ENCODE measurements around the gene MORN2. TPM values are rescaled to one million over a fixed set of nuclear protein-coding genes. Genes with fewer than 3 reads are reported as not detected.

MORN2 gene
- total and polyA plus RNA-seq, 2 donors (not counting 1 experiment from before 2014, with no cell fraction given) = 0.70 to 3.9 TPM

DNA sequence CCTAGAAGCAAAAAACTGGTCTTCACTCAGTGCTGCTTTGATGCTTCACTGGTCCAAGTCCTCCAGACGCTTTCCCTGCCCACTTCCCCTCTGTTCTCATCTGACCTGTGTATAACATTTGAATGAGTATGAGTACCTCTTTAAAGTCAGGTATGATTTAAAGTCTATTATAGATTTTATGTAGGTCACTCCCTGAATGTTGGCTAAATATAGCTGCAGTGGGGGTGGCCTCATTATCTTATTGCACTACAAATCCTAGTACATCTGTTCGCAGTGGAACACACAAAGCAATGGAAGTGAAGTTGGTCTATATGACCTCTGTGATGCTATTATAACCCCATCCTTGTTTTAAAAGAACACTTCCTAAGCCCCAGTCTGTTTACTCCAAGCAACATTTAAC, 47.1 kb downstream of the MORN2 start:
- Mint-ChIP-seq H3K4me1 (no peaks in the 10 kb centered on the region), H3K4me3 (no peak overlapping the region), H3K27ac (no peak overlapping the region), H3K9me3 (ENCODE audit: insufficient read depth) (no peaks in the 10 kb centered on the region), H3K27me3 (no peaks in the 10 kb centered on the region)
- Histone ChIP-seq H3K4me3 (ENCODE audit: control extremely low read depth in 1 of 5, extremely low read depth in 1 of 5, insufficient read depth in 1 of 5, low read depth in 2 of 5, low read length in 4 of 5) (no peak overlapping the region), H2AFZ (ENCODE audit: insufficient read depth, low read depth, low read length, poor library complexity, severe bottlenecking) (no peak overlapping the region), H3K27me3 (replicated peaks in 1 of 4; ENCODE audit: control extremely low read depth in 1 of 4, control insufficient read depth in 3 of 4, insufficient read depth in 4 of 4, low read length in 3 of 4) (no peaks in the 10 kb centered on the region), H3K36me3 (replicated peaks in 1 of 2; ENCODE audit: control extremely low read depth in 1 of 2, control insufficient read depth in 1 of 2, extremely low read depth in 1 of 2, insufficient read depth in 2 of 2, low read length in 1 of 2) (no peaks in the 10 kb centered on the region), H3K4me1 (ENCODE audit: control insufficient read depth in 2 of 2, insufficient read depth in 2 of 2, low read length in 2 of 2) (no peaks in the 10 kb centered on the region), H3K4me2 (replicated peaks; ENCODE audit: low read depth, low read length, poor library complexity, severe bottlenecking) (no peak overlapping the region), H4K20me1 (ENCODE audit: control insufficient read depth, insufficient read depth, low read length, poor library complexity, severe bottlenecking) (no peaks in the 10 kb centered on the region), H3K9ac (ENCODE audit: low read length) (no peak overlapping the region), H3K9me3 (ENCODE audit: control extremely low read depth in 1 of 3, control insufficient read depth in 2 of 3, insufficient read depth in 1 of 3, low read length in 2 of 3) (no peaks in the 10 kb centered on the region), H3K27ac (ENCODE audit: low read length in 2 of 2) (no peak overlapping the region), H3K79me2 (ENCODE audit: control insufficient read depth, insufficient read depth, low read length) (no peaks in the 10 kb centered on the region)
- DNase-seq (no peak), ATAC-seq (ENCODE audit: low read depth) (no peak)
- intact Hi-C loops (cut with micrococcal nuclease) = no loop called here
- no peak for TF ChIP-seq EZH2 (IDR thresholded peaks at IDR 0.05; ENCODE audit: borderline replicate concordance, insufficient read depth, low read depth, low read length, poor library complexity, severe bottlenecking)
- TF ChIP-seq, protein P1, sequence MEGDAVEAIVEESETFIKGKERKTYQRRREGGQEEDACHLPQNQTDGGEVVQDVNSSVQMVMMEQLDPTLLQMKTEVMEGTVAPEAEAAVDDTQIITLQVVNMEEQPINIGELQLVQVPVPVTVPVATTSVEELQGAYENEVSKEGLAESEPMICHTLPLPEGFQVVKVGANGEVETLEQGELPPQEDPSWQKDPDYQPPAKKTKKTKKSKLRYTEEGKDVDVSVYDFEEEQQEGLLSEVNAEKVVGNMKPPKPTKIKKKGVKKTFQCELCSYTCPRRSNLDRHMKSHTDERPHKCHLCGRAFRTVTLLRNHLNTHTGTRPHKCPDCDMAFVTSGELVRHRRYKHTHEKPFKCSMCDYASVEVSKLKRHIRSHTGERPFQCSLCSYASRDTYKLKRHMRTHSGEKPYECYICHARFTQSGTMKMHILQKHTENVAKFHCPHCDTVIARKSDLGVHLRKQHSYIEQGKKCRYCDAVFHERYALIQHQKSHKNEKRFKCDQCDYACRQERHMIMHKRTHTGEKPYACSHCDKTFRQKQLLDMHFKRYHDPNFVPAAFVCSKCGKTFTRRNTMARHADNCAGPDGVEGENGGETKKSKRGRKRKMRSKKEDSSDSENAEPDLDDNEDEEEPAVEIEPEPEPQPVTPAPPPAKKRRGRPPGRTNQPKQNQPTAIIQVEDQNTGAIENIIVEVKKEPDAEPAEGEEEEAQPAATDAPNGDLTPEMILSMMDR (IDR thresholded peaks at IDR 0.05) = no peak
- CTCF ChIA-PET = interaction anchor here (1.9 kb wide), 1 partner anchor 25 kb away, joined by 5 read pairs; no protein-coding TSS in a partner anchor
- POLR2A ChIA-PET = no interaction called here
- WGBS (ENCODE audit: insufficient coverage) = no CpG with 5 or more reads among the region's 2 CpGs

DNA sequence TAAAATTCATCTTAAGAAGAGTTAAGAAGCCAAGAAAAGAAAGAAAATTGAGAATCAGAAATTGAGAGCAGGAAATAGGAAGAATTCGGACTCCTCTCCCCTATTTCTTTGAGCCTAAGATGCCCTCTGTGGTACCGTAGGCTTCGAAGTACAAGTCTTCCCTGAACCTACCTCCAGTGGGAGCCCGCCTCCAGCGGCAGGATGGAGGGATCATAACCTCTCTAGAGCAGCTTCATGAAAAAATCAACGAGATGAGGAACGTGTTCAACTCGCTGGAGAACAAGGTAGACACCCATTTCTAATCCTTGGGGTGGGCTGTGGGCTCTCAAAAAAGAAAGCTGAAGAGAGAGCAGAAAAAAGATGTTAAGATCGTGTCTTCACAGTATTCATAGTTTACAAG, 50.2 kb downstream of the MORN2 start:
- no peak overlapping the region for H2AFZ ChIP-seq (ENCODE audit: insufficient read depth, low read depth, low read length, poor library complexity, severe bottlenecking)
- H4K20me1 ChIP-seq (ENCODE audit: control insufficient read depth, insufficient read depth, low read length, poor library complexity, severe bottlenecking) = no peaks in the 10 kb centered on the region
- no peaks in the 10 kb centered on the region for H3K4me1 ChIP-seq (ENCODE audit: control insufficient read depth in 2 of 2, insufficient read depth in 2 of 2, low read length in 2 of 2)
- no peak overlapping the region for H3K4me3 ChIP-seq (ENCODE audit: control extremely low read depth in 1 of 5, extremely low read depth in 1 of 5, insufficient read depth in 1 of 5, low read depth in 2 of 5, low read length in 4 of 5)
- H3K9ac ChIP-seq (ENCODE audit: low read length) = no peak overlapping the region
- 88% methylated on average over 6 of the region's 9 CpGs for WGBS (ENCODE audit: insufficient coverage)
- intact Hi-C loops (cut with micrococcal nuclease) = no loop called here
- H3K79me2 ChIP-seq (ENCODE audit: control insufficient read depth, insufficient read depth, low read length) = no peaks in the 10 kb centered on the region
- ChIA-PET POLR2A (interaction anchor here (0.6 kb wide), 1 partner anchor 172 kb away, joined by 4 read pairs; no protein-coding TSS in a partner anchor), CTCF (interaction anchor here (1.7 kb wide), 1 partner anchor 344 kb away, joined by 4 read pairs; no protein-coding TSS in a partner anchor)
- H3K27ac ChIP-seq (ENCODE audit: low read length in 2 of 2) = no peak overlapping the region
- no peaks in the 10 kb centered on the region for H3K9me3 ChIP-seq (ENCODE audit: control extremely low read depth in 1 of 3, control insufficient read depth in 2 of 3, insufficient read depth in 1 of 3, low read length in 2 of 3)
- DNase-seq (no peak), ATAC-seq (ENCODE audit: low read depth) (no peak)
- H3K27me3 ChIP-seq (replicated peaks in 1 of 4; ENCODE audit: control extremely low read depth in 1 of 4, control insufficient read depth in 3 of 4, insufficient read depth in 4 of 4, low read length in 3 of 4) = no peaks in the 10 kb centered on the region
- Mint-ChIP-seq H3K4me3 (no peak overlapping the region), H3K27me3 (no peaks in the 10 kb centered on the region), H3K4me1 (no peaks in the 10 kb centered on the region), H3K9me3 (ENCODE audit: insufficient read depth) (no peaks in the 10 kb centered on the region), H3K27ac (no peak overlapping the region)
- no peaks in the 10 kb centered on the region for H3K36me3 ChIP-seq (replicated peaks in 1 of 2; ENCODE audit: control extremely low read depth in 1 of 2, control insufficient read depth in 1 of 2, extremely low read depth in 1 of 2, insufficient read depth in 2 of 2, low read length in 1 of 2)
- TF ChIP-seq EZH2 (IDR thresholded peaks at IDR 0.05; ENCODE audit: borderline replicate concordance, insufficient read depth, low read depth, low read length, poor library complexity, severe bottlenecking) = no peak
- TF ChIP-seq, protein P1 (IDR thresholded peaks at IDR 0.05) = no peak
- no peak overlapping the region for H3K4me2 ChIP-seq (replicated peaks; ENCODE audit: low read depth, low read length, poor library complexity, severe bottlenecking)

Measured in B cell (primary cell).